ENCODE measurements around the gene DPYD.
A peak's percentile ranks its signal among the peaks of the same experiment; 100 is the strongest.

The DPYD gene

DNA sequence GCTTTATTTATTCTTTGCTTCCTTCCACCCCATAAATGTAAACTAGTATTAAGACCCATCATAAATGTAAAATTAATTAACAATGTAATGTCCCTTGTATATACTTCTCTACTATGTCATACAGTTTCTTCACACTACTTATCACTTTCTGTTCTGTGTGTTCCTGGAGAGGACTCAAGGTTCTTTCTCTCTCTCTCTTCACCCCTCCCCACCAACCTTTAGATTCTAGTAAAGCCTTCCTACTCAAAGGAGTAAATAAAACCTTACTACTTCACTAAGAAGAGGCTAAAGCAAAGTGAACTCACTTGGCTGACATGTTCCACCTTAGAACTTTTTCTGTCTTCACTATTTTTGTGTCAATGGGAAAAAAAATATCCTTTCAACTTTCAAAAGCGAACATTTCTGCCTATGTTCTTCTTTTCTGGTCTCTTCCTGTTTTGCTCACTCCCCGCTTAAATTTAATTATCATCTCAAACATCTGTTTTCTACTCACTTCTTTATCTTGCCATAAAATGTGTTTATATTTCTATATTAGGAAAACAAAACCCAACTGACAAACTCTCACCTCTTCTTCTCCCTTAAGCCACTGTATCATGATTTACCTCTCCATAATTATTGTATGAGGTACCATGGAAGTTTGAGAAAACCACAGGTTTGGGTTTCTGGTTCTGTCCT, 260.3 kb downstream of the DPYD start:
- no peak for DNase-seq (ENCODE audit: low read depth)
- TF ChIP-seq, protein P1, sequence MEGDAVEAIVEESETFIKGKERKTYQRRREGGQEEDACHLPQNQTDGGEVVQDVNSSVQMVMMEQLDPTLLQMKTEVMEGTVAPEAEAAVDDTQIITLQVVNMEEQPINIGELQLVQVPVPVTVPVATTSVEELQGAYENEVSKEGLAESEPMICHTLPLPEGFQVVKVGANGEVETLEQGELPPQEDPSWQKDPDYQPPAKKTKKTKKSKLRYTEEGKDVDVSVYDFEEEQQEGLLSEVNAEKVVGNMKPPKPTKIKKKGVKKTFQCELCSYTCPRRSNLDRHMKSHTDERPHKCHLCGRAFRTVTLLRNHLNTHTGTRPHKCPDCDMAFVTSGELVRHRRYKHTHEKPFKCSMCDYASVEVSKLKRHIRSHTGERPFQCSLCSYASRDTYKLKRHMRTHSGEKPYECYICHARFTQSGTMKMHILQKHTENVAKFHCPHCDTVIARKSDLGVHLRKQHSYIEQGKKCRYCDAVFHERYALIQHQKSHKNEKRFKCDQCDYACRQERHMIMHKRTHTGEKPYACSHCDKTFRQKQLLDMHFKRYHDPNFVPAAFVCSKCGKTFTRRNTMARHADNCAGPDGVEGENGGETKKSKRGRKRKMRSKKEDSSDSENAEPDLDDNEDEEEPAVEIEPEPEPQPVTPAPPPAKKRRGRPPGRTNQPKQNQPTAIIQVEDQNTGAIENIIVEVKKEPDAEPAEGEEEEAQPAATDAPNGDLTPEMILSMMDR (conservative IDR thresholded peaks at IDR 0.05; ENCODE audit: control insufficient read depth, insufficient read depth, low read depth, low read length) = no peak
- no peak overlapping the region for H3K4me3 ChIP-seq (ENCODE audit: control insufficient read depth, low read depth, low read length)

DNA sequence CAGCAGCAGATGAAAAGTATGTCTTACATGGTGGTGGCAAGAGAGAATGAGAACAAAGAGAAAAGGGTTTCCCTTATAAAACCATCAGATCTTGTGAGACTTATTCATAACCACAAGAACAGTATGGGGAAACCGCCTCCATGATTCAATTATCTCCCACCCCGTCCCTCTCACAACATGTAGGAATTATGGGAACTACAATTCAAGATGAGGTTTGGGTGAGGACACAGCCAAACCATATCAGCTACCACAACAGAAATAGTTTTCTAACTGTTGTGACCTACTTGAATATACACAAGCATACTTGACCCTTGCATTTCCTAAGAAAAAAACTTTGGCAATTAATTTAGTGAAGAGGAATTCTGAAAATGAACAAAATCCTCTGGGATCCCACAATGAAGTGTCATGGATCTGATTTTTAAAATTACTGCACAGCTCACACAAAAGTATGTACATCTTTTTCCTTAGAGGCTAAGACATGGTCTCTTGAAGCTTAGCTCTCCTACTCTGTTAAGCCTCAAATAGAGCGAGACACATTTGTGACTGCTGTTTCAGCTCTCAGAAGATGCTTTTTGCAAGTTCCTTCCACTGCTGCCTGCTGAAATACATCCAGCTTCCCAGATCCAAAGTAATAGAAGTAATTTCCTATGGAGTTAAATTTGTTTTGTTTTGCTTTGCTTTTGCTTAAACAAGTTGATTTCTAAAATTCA, 265.8 kb downstream of the DPYD start:
- TF ChIP-seq, protein P1 (conservative IDR thresholded peaks at IDR 0.05; ENCODE audit: control insufficient read depth, insufficient read depth, low read depth, low read length) = no peak

DNA sequence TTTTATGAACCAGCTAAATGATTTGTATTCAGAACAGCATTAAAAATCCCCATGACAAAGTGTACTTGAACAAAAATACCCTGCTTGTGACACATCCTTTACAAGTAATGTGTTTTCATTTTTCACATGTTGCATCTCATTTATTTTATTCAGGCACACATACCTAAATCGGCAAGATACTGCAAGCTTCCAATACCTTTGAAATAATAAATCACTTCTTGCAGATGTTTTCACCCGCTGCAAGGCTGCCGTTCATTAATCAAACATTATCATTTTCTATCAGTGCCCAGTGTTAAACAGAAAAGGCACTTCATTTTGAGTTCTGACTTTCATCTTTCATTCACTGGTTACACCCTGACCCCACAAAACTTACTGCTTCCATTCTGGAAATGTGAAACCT, 269.6 kb downstream of the DPYD start:
- no peak overlapping the region for H3K4me3 ChIP-seq (ENCODE audit: control insufficient read depth, low read depth, low read length)
- no peak for DNase-seq (ENCODE audit: low read depth)
- TF ChIP-seq, protein P1 (conservative IDR thresholded peaks at IDR 0.05; ENCODE audit: control insufficient read depth, insufficient read depth, low read depth, low read length) = no peak

More for the DNA sequence above, 265.8 kb downstream of the DPYD start:
- no peak overlapping the region for H3K4me3 ChIP-seq (ENCODE audit: control insufficient read depth, low read depth, low read length)
- peak; percentile 29 for DNase-seq (ENCODE audit: low read depth)

DNA sequence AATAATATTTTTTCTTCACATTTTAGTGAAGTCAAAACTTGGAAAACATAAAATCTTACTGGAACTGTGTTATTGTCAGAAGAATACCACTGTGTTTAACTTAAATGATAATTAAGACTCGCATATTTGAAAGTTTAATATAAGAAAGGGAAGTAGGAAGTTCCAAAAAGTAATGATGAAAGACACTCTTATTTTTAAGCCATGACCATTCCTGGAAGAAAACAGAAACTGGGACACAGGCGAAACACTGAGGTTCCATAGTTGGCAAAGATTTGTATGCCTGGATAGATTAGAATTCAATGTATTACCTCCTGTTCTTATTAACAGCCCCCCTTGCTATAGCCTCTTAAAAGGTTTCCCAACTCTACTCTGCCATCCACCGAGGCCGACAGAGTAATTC, 271.2 kb downstream of the DPYD start:
- H3K4me3 ChIP-seq (ENCODE audit: control insufficient read depth, low read depth, low read length) = no peak overlapping the region
- DNase-seq (ENCODE audit: low read depth) = no peak
- TF ChIP-seq, protein P1 (conservative IDR thresholded peaks at IDR 0.05; ENCODE audit: control insufficient read depth, insufficient read depth, low read depth, low read length) = no peak

DNA sequence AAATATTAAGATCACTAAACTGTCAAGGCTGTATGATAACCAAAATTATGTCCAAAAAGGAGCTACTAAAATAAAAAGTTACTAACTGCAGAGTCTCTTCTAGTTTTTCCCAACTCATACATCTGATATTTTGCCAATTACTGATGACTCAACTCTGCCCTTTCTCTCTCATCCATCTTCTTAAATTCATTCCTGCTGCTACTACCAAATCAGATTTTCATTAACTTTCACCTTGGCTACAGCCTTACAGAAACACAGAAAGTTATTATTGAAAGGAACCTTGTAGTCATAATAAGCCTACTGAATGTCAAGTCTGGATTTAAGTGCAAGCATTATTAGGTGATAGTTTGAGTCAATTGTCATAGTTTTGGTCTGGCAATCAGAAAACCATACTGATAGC, 273.1 kb downstream of the DPYD start:
- TF ChIP-seq, protein P1 (conservative IDR thresholded peaks at IDR 0.05; ENCODE audit: control insufficient read depth, insufficient read depth, low read depth, low read length) = no peak
- peak; percentile 82 for DNase-seq (ENCODE audit: low read depth)
- no peak overlapping the region for H3K4me3 ChIP-seq (ENCODE audit: control insufficient read depth, low read depth, low read length)

DNA sequence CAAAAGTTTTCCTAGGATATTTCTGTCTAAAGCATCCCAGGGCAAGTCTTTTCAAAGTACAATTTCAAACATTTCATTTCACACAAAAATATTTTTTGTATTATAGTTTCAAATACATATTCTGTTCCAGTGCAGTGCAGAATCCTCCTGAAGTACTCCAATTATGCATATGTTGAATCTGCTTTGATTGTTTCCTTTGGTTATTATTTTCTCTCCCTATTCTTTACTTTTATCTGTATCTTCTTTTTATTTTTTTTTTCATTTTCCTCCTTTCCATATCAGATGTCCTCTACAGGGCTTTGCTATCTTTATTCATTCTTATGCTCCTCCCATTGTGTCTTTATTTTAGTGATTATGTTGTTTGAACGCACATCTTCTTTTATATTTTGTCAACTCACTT, 274.8 kb downstream of the DPYD start:
- no peak overlapping the region for H3K4me3 ChIP-seq (ENCODE audit: control insufficient read depth, low read depth, low read length)
- TF ChIP-seq, protein P1 (conservative IDR thresholded peaks at IDR 0.05; ENCODE audit: control insufficient read depth, insufficient read depth, low read depth, low read length) = no peak
- DNase-seq (ENCODE audit: low read depth) = no peak

Data from fibroblast of mammary gland (primary cell).